ENCODE results near the gene NCF4. TPM values are rescaled to one million over a fixed set of nuclear protein-coding genes. Genes with fewer than 3 reads are reported as not detected.

Gene NCF4
- total and polyA plus RNA-seq, 9 of the 15 experiments (the other 6 are each of a cell fraction or from before 2014, with no cell fraction given): 0.04 to 0.95 (median 0.33) TPM

DNA sequence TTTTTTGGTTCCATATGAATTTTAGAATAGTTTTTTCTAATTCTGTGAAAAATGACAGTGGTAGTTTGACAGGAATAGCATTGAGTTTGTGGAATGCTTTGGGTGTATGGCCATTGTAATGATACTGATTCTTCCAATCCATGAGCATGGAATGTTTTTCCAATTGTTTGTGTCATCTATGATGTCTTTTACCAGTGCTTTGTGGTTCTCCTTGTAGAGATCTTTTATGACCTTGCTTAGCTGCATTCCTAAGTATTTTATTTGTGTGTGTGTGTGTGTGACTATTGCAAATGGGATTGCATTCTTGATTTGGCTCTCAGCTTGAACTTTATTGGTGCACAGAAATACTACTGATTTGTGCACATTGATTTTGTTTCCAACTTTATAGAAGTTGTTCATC lies 49.7 kb downstream of the NCF4 start:
- CTCF ChIA-PET (ENCODE audit: low intra/inter-chr PET ratio): no interaction called here
- ATAC-seq: no peak
- intact Hi-C loops (cut with micrococcal nuclease): no loop called here

More for the DNA sequence above, 49.7 kb downstream of the NCF4 start:
- no peak for DNase-seq (ENCODE audit: extremely low read depth in 1 of 4, low spot score in 3 of 4)
- no TSS peak for BruUV-seq (replicated peaks)
- no peaks in the 10 kb centered on the region for H3K9me1 ChIP-seq (ENCODE audit: control insufficient read depth, insufficient read depth, low read length)
- TF ChIP-seq, protein P1, sequence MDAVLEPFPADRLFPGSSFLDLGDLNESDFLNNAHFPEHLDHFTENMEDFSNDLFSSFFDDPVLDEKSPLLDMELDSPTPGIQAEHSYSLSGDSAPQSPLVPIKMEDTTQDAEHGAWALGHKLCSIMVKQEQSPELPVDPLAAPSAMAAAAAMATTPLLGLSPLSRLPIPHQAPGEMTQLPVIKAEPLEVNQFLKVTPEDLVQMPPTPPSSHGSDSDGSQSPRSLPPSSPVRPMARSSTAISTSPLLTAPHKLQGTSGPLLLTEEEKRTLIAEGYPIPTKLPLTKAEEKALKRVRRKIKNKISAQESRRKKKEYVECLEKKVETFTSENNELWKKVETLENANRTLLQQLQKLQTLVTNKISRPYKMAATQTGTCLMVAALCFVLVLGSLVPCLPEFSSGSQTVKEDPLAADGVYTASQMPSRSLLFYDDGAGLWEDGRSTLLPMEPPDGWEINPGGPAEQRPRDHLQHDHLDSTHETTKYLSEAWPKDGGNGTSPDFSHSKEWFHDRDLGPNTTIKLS (IDR thresholded peaks at IDR 0.05; ENCODE audit: borderline replicate concordance, low read depth): no peak
- TF ChIP-seq KLF6 (CRISPR knock-in tag; IDR thresholded peaks at IDR 0.05; ENCODE audit: borderline replicate concordance): no peak
- no peak for TF ChIP-seq SMAD1 (IDR thresholded peaks at IDR 0.05; ENCODE audit: low read depth, low read length, partially characterized antibody)
- TF ChIP-seq, protein P2, sequence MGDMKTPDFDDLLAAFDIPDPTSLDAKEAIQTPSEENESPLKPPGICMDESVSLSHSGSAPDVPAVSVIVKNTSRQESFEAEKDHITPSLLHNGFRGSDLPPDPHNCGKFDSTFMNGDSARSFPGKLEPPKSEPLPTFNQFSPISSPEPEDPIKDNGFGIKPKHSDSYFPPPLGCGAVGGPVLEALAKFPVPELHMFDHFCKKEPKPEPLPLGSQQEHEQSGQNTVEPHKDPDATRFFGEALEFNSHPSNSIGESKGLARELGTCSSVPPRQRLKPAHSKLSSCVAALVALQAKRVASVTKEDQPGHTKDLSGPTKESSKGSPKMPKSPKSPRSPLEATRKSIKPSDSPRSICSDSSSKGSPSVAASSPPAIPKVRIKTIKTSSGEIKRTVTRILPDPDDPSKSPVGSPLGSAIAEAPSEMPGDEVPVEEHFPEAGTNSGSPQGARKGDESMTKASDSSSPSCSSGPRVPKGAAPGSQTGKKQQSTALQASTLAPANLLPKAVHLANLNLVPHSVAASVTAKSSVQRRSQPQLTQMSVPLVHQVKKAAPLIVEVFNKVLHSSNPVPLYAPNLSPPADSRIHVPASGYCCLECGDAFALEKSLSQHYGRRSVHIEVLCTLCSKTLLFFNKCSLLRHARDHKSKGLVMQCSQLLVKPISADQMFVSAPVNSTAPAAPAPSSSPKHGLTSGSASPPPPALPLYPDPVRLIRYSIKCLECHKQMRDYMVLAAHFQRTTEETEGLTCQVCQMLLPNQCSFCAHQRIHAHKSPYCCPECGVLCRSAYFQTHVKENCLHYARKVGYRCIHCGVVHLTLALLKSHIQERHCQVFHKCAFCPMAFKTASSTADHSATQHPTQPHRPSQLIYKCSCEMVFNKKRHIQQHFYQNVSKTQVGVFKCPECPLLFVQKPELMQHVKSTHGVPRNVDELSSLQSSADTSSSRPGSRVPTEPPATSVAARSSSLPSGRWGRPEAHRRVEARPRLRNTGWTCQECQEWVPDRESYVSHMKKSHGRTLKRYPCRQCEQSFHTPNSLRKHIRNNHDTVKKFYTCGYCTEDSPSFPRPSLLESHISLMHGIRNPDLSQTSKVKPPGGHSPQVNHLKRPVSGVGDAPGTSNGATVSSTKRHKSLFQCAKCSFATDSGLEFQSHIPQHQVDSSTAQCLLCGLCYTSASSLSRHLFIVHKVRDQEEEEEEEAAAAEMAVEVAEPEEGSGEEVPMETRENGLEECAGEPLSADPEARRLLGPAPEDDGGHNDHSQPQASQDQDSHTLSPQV (IDR thresholded peaks at IDR 0.05): no peak
- TF ChIP-seq ZNF140 (CRISPR knock-in tag; IDR thresholded peaks at IDR 0.05): no peak
- no peak for TF ChIP-seq ZKSCAN3 (CRISPR knock-in tag; IDR thresholded peaks at IDR 0.05)
- no peak overlapping the region for H2AFZ ChIP-seq (ENCODE audit: low read depth, low read length)
- H3K4me3 ChIP-seq: no peak overlapping the region
- no peaks in the 10 kb centered on the region for H3K36me3 ChIP-seq (ENCODE audit: control insufficient read depth, insufficient read depth, low read length)
- H4K20me1 ChIP-seq (replicated peaks; ENCODE audit: control insufficient read depth, insufficient read depth, low read length): no peaks in the 10 kb centered on the region
- no peaks in the 10 kb centered on the region for H3K9me3 ChIP-seq (replicated peaks; ENCODE audit: control insufficient read depth, insufficient read depth, low read depth, low read length)
- H3K9ac ChIP-seq (ENCODE audit: insufficient read depth in 1 of 2, low read depth in 2 of 2, low read length in 2 of 2): no peak overlapping the region
- POLR2A ChIA-PET: interaction anchor here (0.7 kb wide), 1 partner anchor 27 kb away, joined by 3 read pairs; no protein-coding TSS in a partner anchor
- peaks cover 0 to 5% of the 10 kb centered on the region in 2 experiments; a peak in 2 of 5 replicates for H3K4me1 ChIP-seq (replicated peaks in 1 of 2; ENCODE audit: control insufficient read depth in 2 of 2, insufficient read depth in 2 of 2, low read length in 2 of 2)
- no peak for FAIRE-seq
- in situ Hi-C loops (cut with MboI): no loop called here
- H3K27ac ChIP-seq (ENCODE audit: extremely low read depth, low read depth, low read length): no peak overlapping the region
- no peak overlapping the region for H3K4me2 ChIP-seq (ENCODE audit: insufficient read depth, low read length)
- H3K79me2 ChIP-seq (ENCODE audit: control insufficient read depth, insufficient read depth, low read length): no peaks in the 10 kb centered on the region
- peaks cover 0 to 5% of the 10 kb centered on the region in 2 experiments; a peak in 3 of 5 replicates for H3K27me3 ChIP-seq (ENCODE audit: control insufficient read depth in 2 of 2, insufficient read depth in 2 of 2, low read length in 2 of 2)

Data from K562 (cell line).